Measurements from ENCODE around the gene PVALEF. TPM values are rescaled to one million over a fixed set of nuclear protein-coding genes. Genes with fewer than 3 reads are reported as not detected.

PVALEF gene
- total RNA-seq, 1 experiment from 2014 or later: not detected

GRCh38 chr17:81199482-81199830 is 34.1 kb downstream of the PVALEF start:
- DNase-seq (ENCODE audit: low read depth, low spot score): no peak
- in situ Hi-C loops (cut with HindIII; ENCODE audit: low pct_unique_long_range_greater_than_20kb, low sequenced_read_pairs) (no loop called here), intact Hi-C loops (cut with micrococcal nuclease; ENCODE audit: unreplicated experiment) (no loop called here)
- TF ChIP-seq TCF7L2 (IDR thresholded peaks at IDR 0.05; ENCODE audit: low read depth, low read length): no peak
- TF ChIP-seq CTCF (IDR thresholded peaks at IDR 0.05): no peak
- TF ChIP-seq POLR2AphosphoS5 (IDR thresholded peaks at IDR 0.05; ENCODE audit: low read depth, low read length): no peak
- TF ChIP-seq REST (IDR thresholded peaks at IDR 0.05; ENCODE audit: insufficient read depth in 1 of 2, low read depth in 2 of 2, low read length in 1 of 2): no peak
- H3K36me3 ChIP-seq (ENCODE audit: control insufficient read depth, insufficient read depth, low read length): no peaks in the 10 kb centered on the region
- H3K4me3 ChIP-seq (ENCODE audit: low read depth in 2 of 2, low read length in 2 of 2): no peak overlapping the region
- no peaks in the 10 kb centered on the region for H3K27me3 ChIP-seq (ENCODE audit: control insufficient read depth, insufficient read depth, low read length)
- no peak for ATAC-seq
- POLR2A ChIA-PET: no interaction called here
- no peak overlapping the region for H3K27ac ChIP-seq (ENCODE audit: low read length)
- no peaks in the 10 kb centered on the region for H3K9me3 ChIP-seq (ENCODE audit: control insufficient read depth, insufficient read depth, low read depth, low read length)
- no peaks in the 10 kb centered on the region for H3K4me1 ChIP-seq (ENCODE audit: control insufficient read depth, insufficient read depth, low read length)
- CTCF ChIA-PET: no interaction called here
- BruUV-seq (replicated peaks): no TSS peak

GRCh38 chr17:81200201-81200600 is 34.9 kb downstream of the PVALEF start:
- TF ChIP-seq SIN3A (IDR thresholded peaks at IDR 0.05; ENCODE audit: borderline replicate concordance, insufficient read depth, low read depth, low read length): no peak
- TF ChIP-seq TCF7L2 (IDR thresholded peaks at IDR 0.05; ENCODE audit: low read depth, low read length): no peak
- no peak for TF ChIP-seq CTCF (IDR thresholded peaks at IDR 0.05)
- TF ChIP-seq REST (IDR thresholded peaks at IDR 0.05; ENCODE audit: insufficient read depth in 1 of 2, low read depth in 2 of 2, low read length in 1 of 2): no peak
- no peak for TF ChIP-seq POLR2AphosphoS5 (IDR thresholded peaks at IDR 0.05; ENCODE audit: low read depth, low read length)
- in situ Hi-C loops (cut with HindIII; ENCODE audit: low pct_unique_long_range_greater_than_20kb, low sequenced_read_pairs): no loop called here
- ChIA-PET POLR2A (no interaction called here), CTCF (interaction anchor here (0.5 to 0.9 kb wide), 4 partner anchors 23 to 572 kb away, joined by 3 to 9 read pairs (median 4); partner anchors contain the start of gene CEP131)
- Histone ChIP-seq H3K9me3 (ENCODE audit: control insufficient read depth, insufficient read depth, low read depth, low read length) (no peaks in the 10 kb centered on the region), H3K4me1 (ENCODE audit: control insufficient read depth, insufficient read depth, low read length) (no peaks in the 10 kb centered on the region), H3K36me3 (ENCODE audit: control insufficient read depth, insufficient read depth, low read length) (no peaks in the 10 kb centered on the region), H3K27me3 (ENCODE audit: control insufficient read depth, insufficient read depth, low read length) (no peaks in the 10 kb centered on the region), H3K4me3 (ENCODE audit: low read depth in 2 of 2, low read length in 2 of 2) (no peak overlapping the region), H3K27ac (ENCODE audit: low read length) (no peak overlapping the region)
- intact Hi-C loops (cut with micrococcal nuclease; ENCODE audit: unreplicated experiment): loop anchor here (5.0 kb wide), 1 partner anchor 58 kb away; no protein-coding TSS in a partner anchor
- DNase-seq (ENCODE audit: low read depth, low spot score) (no peak), ATAC-seq (no peak)
- BruUV-seq (replicated peaks): no TSS peak

All from Panc1 (cell line).